SKM-1 treated with dmso at 0.1 percent for 144 hours (cell line): ENCODE data around the gene AP3M1.

ENCODE experiments used
- DNase-seq: peaks from one replicate; lab custom pipeline; 2025; ENCODE audit not compliant: unreplicated experiment; lab: John Stamatoyannopoulos, UW

Gene AP3M1

GRCh38 chr10:74081941-74082718, 68.5 kb downstream of the AP3M1 start:
- no peak for DNase-seq

GRCh38 chr10:74081192-74081803, 69.3 kb downstream of the AP3M1 start:
- peak; percentile 55 for DNase-seq

- no peak for DNase-seq
Observed at GRCh38 chr10:74079936-74080590, 70.6 kb downstream of the AP3M1 start.

GRCh38 chr10:74079028-74079935, 71.3 kb downstream of the AP3M1 start:
- DNase-seq, result no peak

- DNase-seq, result no peak
Observed at GRCh38 chr10:74078037-74078436, 72.6 kb downstream of the AP3M1 start.

GRCh38 chr10:74077416-74077815, 73.2 kb downstream of the AP3M1 start:
- no peak for DNase-seq

- no peak for DNase-seq
Observed at GRCh38 chr10:74076961-74077360, 73.7 kb downstream of the AP3M1 start.

- DNase-seq, result no peak
Observed at GRCh38 chr10:74075906-74076305, 74.7 kb downstream of the AP3M1 start.

- DNase-seq, result no peak
Observed at GRCh38 chr10:74072503-74072902, 78.1 kb downstream of the AP3M1 start.

GRCh38 chr10:74071157-74071556, 79.5 kb downstream of the AP3M1 start:
- DNase-seq, result no peak
